Esophagus muscularis mucosa (tissue), 4 donors: Measurements from ENCODE around the gene RAB9B. TPM values are rescaled to one million over a fixed set of nuclear protein-coding genes. Genes with fewer than 3 reads are reported as not detected.

Source experiments
- DNase-seq: peaks from one replicate; pipeline ENCODE4 v3.0.0-alpha.2; 2017; ENCODE audit errors: extremely low spot score
- H3K27ac ChIP-seq, 4 donors: fragments of 200-600 bp; sonication (generic); replicated peaks in 1 of 4; 1 replicate in 3 of 4; 2 replicates in 1 of 4; pipeline ENCODE4 v1.5.1; 2016 to 2019; ENCODE audit warnings: mild to moderate bottlenecking in 1 of 4
- H3K27me3 ChIP-seq, 4 donors: fragments of 200-600 bp; sonication (generic); one replicate each; pipeline versions ENCODE4 v1.5.1 to v1.6.0; 2016 to 2019
- H3K36me3 ChIP-seq, 4 donors: fragments of 200-600 bp; sonication (generic); one replicate each; pipeline ENCODE4 v1.5.1; 2016 to 2019
- H3K4me1 ChIP-seq, 4 donors: fragments of 200-600 bp; sonication (generic); one replicate each; pipeline ENCODE4 v1.5.1; 2016 to 2019
- H3K4me3 ChIP-seq, 4 donors: fragments of 200-600 bp; sonication (generic); 1 replicate in 2 of 4; 2 replicates in 2 of 4; pipeline ENCODE4 v1.5.1; 2016 to 2019; ENCODE audit warnings: mild to moderate bottlenecking in 4 of 4, moderate library complexity in 1 of 4
- H3K9me3 ChIP-seq, 4 donors: fragments of 200-600 bp; sonication (generic); 1 replicate in 3 of 4; 2 replicates in 1 of 4; pipeline ENCODE4 v1.5.1; 2016 to 2019
- EP300 ChIP-seq: sonication (generic); formaldehyde crosslinking; IDR thresholded peaks from one replicate; pipeline ENCODE4 v1.6.1; 2017; ENCODE audit warnings: antibody characterized with exemption
- POLR2A ChIP-seq: fragments of 450-650 bp; IDR thresholded peaks from one replicate; pipeline ENCODE4 v1.6.1; 2017; ENCODE audit warnings: antibody characterized with exemption, moderate library complexity, mild to moderate bottlenecking, low read depth
- POLR2AphosphoS5 ChIP-seq, 2 donors: sonication (generic); formaldehyde crosslinking; IDR thresholded peaks; one replicate each; pipeline ENCODE4 v1.6.1; 2017; ENCODE audit warnings: antibody characterized with exemption in 2 of 2
- WGBS: methylation state at CpG from one replicate; pipeline ENCODE4 v1.1.5; 2018; 5-methylcytosine and 5-hydroxymethylcytosine counted together
- intact Hi-C: fragments of 100-400 bp; cut with DNase I; formaldehyde crosslinking; loops from one replicate; pipeline ENCODE4 v1.15.1; 2023
- total RNA-seq, 4 donors: library from RNA; depleted of rRNA; stranded (reverse); fragments of >200 nt; gene quantifications; one replicate each; pipeline versions ENCODE4 v1.1.0 to v1.2.1, GENCODE V29; 2016
- TF ChIP-seq, protein P1 (sequence below), 3 experiments: fragments of 200-600 bp in 2 of 3; fragments of 450-650 bp in 1 of 3; sonication (generic) in 2 of 3; IDR thresholded peaks; one replicate each; pipeline ENCODE4 v1.5.1; 2017 to 2019; ENCODE audit warnings: antibody characterized with exemption in 3 of 3, mild to moderate bottlenecking in 2 of 3, moderate library complexity in 1 of 3

The RAB9B gene
- total RNA-seq, 4 donors from 2014 or later = 8.9 to 13.6 (median 11.1) TPM

- no peaks in the 10 kb centered on the region for H3K4me1 ChIP-seq
- no peaks in the 10 kb centered on the region for H3K27me3 ChIP-seq
- 51% methylated on average over 5 of the region's 5 CpGs for WGBS
- no peak overlapping the region for H3K4me3 ChIP-seq
- no peaks in the 10 kb centered on the region for H3K36me3 ChIP-seq
- DNase-seq = no peak
- TF ChIP-seq POLR2AphosphoS5 (IDR thresholded peaks at IDR 0.05) = no peak
- TF ChIP-seq, protein P1, sequence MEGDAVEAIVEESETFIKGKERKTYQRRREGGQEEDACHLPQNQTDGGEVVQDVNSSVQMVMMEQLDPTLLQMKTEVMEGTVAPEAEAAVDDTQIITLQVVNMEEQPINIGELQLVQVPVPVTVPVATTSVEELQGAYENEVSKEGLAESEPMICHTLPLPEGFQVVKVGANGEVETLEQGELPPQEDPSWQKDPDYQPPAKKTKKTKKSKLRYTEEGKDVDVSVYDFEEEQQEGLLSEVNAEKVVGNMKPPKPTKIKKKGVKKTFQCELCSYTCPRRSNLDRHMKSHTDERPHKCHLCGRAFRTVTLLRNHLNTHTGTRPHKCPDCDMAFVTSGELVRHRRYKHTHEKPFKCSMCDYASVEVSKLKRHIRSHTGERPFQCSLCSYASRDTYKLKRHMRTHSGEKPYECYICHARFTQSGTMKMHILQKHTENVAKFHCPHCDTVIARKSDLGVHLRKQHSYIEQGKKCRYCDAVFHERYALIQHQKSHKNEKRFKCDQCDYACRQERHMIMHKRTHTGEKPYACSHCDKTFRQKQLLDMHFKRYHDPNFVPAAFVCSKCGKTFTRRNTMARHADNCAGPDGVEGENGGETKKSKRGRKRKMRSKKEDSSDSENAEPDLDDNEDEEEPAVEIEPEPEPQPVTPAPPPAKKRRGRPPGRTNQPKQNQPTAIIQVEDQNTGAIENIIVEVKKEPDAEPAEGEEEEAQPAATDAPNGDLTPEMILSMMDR (IDR thresholded peaks at IDR 0.05) = no peak
- TF ChIP-seq EP300 = no peak
- no peak for TF ChIP-seq POLR2A
- H3K27ac ChIP-seq = no peak overlapping the region
- H3K9me3 ChIP-seq = no peaks in the 10 kb centered on the region
- intact Hi-C loops = no loop called here
Observed at GRCh38 chrX:103864886-103865534, 33.0 kb upstream of the RAB9B start.

GRCh38 chrX:103864149-103864548, 32.1 kb upstream of the RAB9B start:
- H3K4me3 ChIP-seq = no peak overlapping the region
- no peaks in the 10 kb centered on the region for H3K36me3 ChIP-seq
- no peak for DNase-seq
- WGBS = 70% methylated on average over 3 of the region's 3 CpGs
- no peak overlapping the region for H3K27ac ChIP-seq
- intact Hi-C loops = no loop called here
- H3K4me1 ChIP-seq = no peaks in the 10 kb centered on the region
- H3K27me3 ChIP-seq = no peaks in the 10 kb centered on the region
- TF ChIP-seq POLR2A (no peak), POLR2AphosphoS5 (IDR thresholded peaks at IDR 0.05) (no peak)
- TF ChIP-seq, protein P1 (IDR thresholded peaks at IDR 0.05) = no peak
- H3K9me3 ChIP-seq = no peaks in the 10 kb centered on the region

DNA sequence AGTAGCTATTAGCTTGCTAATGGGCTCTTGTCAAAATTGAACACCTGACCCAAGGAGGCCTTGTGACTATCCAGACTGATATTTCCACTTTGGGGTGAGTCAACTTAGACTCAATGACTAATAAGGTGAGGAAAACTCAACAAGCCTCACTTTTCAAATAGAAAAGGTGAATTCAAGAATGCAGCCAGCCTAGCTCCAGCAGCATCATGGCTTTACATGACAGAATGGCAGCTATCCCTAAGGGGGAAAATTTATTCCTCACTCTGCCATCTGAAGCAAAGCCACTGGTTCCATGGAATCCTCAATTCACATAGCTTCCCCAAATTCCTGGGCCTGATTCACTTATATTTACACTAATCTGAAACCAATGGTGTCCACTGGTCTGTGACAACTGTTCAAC, 29.1 kb upstream of the RAB9B start:
- Histone ChIP-seq H3K4me3 (no peak overlapping the region), H3K36me3 (no peaks in the 10 kb centered on the region), H3K27me3 (no peaks in the 10 kb centered on the region), H3K27ac (no peak overlapping the region), H3K4me1 (no peaks in the 10 kb centered on the region), H3K9me3 (no peaks in the 10 kb centered on the region)
- no peak for DNase-seq
- TF ChIP-seq POLR2AphosphoS5 (IDR thresholded peaks at IDR 0.05) (no peak), EP300 (no peak), POLR2A (no peak)
- TF ChIP-seq, protein P1 (IDR thresholded peaks at IDR 0.05) = no peak
- intact Hi-C loops = no loop called here

DNA sequence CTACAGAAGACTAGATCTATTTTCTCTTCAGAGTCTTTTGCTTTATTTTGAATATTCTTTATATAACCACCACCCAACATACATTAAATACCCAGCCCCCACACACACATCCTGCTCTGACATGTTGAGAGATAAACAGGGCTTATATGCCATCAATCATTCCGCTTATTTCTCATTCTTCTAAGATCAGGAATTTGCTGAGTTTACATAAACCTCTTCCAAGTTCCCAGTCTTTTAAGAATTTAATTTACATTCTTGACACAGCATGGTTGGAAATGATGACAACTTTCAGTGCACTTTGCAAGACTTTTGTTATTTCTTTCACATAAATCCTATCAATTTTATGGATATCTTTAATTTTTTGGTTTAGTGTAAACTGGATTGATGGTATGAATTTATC, 17.5 kb upstream of the RAB9B start:
- 63% methylated on average over 1 of the region's 1 CpG for WGBS
- no peak for DNase-seq
- Histone ChIP-seq H3K27ac (no peak overlapping the region), H3K9me3 (no peaks in the 10 kb centered on the region), H3K36me3 (no peaks in the 10 kb centered on the region), H3K4me1 (peaks cover 0 to 4% (median 0%) of the 10 kb centered on the region in 4 donors), H3K27me3 (no peaks in the 10 kb centered on the region), H3K4me3 (no peak overlapping the region)
- TF ChIP-seq POLR2A = no peak
- TF ChIP-seq POLR2AphosphoS5 (IDR thresholded peaks at IDR 0.05) = no peak
- TF ChIP-seq, protein P1 (IDR thresholded peaks at IDR 0.05) = no peak
- TF ChIP-seq EP300 = no peak
- intact Hi-C loops = no loop called here
